ENCODE data around the gene TMEM184A.
A peak's percentile ranks its signal among the peaks of the same experiment; 100 is the strongest.

The TMEM184A gene

DNA sequence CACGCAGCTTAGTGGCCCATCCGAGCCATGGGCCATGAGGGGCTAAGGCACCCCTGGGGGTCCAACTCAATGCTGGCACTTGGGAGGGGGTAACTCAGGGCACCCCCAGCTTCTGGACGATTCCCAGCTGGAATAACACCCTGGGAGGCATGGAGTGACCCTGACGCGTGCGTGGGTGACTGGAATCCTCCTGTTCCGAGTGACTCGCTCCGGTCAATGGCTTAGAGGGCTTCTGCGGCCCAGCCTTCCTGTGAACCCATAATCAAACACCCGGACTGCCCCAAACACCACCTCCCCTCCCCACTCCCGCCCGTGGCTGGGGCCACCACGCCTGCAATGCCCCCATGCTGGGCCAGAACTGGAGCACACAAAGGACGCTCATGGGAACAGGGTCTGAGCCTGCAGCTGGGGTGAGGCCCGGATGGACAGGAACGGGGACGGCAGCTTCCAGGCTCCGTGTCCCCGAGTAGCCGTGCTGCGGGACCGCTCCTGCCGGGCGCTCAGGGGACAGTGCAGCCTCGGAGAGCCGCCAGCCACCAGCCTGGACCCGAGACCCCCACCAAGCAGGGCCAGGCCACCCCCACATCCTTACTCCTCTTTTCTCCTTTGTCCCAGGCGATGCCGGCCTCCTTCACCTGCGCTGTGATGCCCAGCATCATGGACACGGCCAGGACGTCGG is 60.3 kb downstream of the TMEM184A start:
- no peak for DNase-seq
- no peak overlapping the region for H3K4me3 Mint-ChIP-seq
- peak overlapping the region in 1 of 2 donors; percentile 41 for H3K27ac Mint-ChIP-seq
- no peaks in the 10 kb centered on the region for H3K27me3 Mint-ChIP-seq
- no peak for ATAC-seq (replicated peaks)
- H3K4me1 Mint-ChIP-seq (ENCODE audit: low read depth in 2 of 2) = peaks cover 4 to 5% of the 10 kb centered on the region in 2 donors
- H3K36me3 Mint-ChIP-seq (ENCODE audit: insufficient read depth) = peaks cover 36% of the 10 kb centered on the region
- H3K9me3 Mint-ChIP-seq = no peaks in the 10 kb centered on the region

DNA sequence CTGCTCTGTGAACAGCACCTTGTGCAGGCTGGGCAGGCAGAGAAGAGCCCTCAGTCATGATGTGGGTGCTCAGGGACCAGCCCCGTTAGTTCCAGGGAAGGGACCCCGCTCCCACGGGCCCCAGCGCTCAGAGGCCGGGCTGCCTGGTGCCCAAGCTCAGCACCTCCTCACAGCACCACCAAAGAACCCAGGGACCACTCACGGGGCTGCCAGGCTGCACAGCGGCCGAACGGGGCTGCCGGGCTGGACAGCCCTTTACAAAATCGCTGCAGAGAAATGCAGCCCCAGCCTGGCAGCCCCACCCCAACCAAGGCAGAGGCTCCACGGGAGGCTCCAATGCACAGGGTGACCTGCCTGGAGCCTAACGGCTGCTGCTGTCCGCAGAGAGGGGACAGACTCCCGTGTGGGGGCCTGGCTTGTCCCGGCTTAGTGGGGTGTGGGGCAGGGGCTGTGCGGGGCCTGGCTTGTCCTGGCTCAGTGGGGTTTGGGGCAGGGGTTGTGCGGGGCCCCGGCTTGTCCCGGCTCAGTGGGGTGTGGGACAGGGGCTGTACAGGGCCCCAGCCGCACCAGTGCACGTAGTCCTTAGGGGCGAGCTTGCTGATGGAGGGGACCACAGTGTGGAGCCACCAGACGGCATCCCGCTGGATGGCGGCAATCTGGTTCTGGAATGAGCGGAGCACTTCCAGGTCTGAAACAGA is 61.0 kb downstream of the TMEM184A start:
- Mint-ChIP-seq H3K4me1 (ENCODE audit: low read depth in 2 of 2) (no peaks in the 10 kb centered on the region), H3K9me3 (no peaks in the 10 kb centered on the region), H3K27me3 (no peaks in the 10 kb centered on the region), H3K36me3 (ENCODE audit: insufficient read depth) (peaks cover 30% of the 10 kb centered on the region), H3K27ac (no peak overlapping the region), H3K4me3 (no peak overlapping the region)
- DNase-seq = no peak
- ATAC-seq (replicated peaks) = no peak

DNA sequence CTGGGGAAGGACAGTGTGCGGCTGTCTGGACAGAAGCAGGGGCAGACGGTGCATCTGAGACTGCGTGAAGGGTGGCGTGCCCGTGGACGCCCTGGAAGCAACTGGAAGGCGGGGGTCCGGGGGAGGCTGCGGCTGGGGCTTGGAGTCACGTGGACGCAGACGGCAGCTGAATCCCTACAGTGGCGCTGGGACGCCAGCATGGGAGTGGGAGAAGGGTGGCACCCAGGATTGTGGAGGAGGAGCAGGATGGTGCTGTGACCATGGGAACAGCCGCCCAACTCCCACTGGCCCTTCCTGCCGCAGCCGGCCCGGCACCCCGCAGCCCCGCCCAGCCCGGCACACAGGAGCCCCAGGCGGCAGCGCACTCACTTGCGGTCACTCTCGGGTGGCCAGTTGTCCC is 61.6 kb downstream of the TMEM184A start:
- ATAC-seq (replicated peaks) = no peak

DNA sequence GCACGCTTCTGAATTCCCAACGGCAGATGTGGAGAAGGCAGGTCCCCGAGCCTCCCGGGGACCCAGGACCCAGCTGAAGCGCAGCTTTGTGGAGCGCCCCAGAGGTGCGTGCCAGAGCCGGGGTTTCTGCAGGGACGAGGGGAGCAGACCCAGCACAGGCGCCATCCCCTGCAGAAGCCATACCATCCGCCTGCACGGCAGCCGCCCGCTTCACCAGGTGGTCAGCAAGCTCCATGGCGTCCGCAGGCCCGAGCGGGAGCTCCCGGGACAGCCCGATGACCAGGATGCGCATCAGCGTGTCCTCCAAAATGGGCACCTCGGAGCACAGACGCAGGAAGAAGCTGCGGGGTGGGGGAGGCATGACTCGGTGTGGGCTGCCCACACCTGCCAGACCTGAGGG is 62.4 kb downstream of the TMEM184A start:
- Mint-ChIP-seq H3K27ac (no peak overlapping the region), H3K9me3 (no peaks in the 10 kb centered on the region), H3K4me3 (no peak overlapping the region), H3K27me3 (no peaks in the 10 kb centered on the region), H3K36me3 (ENCODE audit: insufficient read depth) (peaks cover 37% of the 10 kb centered on the region), H3K4me1 (ENCODE audit: low read depth in 2 of 2) (peaks cover 1 to 4% of the 10 kb centered on the region in 2 donors)
- ATAC-seq (replicated peaks) = no peak
- DNase-seq = no peak

More for the DNA sequence above, 61.6 kb downstream of the TMEM184A start:
- no peaks in the 10 kb centered on the region for H3K27me3 Mint-ChIP-seq
- no peaks in the 10 kb centered on the region for H3K9me3 Mint-ChIP-seq
- no peak overlapping the region for H3K27ac Mint-ChIP-seq
- no peaks in the 10 kb centered on the region for H3K4me1 Mint-ChIP-seq (ENCODE audit: low read depth in 2 of 2)
- no peak overlapping the region for H3K4me3 Mint-ChIP-seq
- DNase-seq = no peak
- peaks cover 35% of the 10 kb centered on the region for H3K36me3 Mint-ChIP-seq (ENCODE audit: insufficient read depth)

DNA sequence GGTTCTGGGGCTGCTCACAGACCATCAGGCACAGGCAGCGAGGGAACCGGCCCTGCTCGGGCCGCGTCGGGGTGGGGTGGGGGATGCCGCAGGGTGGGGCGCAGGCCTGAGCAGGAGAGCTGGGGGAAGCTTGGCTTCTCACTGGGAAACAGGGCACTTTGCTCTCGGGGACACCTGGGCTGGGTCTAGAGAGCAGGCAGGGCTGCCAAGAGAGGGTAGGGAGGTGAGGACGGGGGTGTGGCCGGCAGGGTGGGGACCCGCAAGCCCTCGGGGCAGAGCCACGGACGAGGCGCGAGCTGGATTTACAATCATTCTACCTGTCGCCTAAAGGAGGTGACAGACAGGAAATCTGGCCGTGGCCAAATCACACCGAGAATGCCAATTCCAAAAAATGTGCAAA is 62.9 kb downstream of the TMEM184A start:
- ATAC-seq (replicated peaks) (no peak), DNase-seq (no peak)
- Mint-ChIP-seq H3K4me1 (ENCODE audit: low read depth in 2 of 2) (peaks cover 5 to 6% of the 10 kb centered on the region in 2 donors), H3K36me3 (ENCODE audit: insufficient read depth) (peaks cover 35% of the 10 kb centered on the region), H3K4me3 (no peak overlapping the region), H3K27me3 (no peaks in the 10 kb centered on the region), H3K9me3 (no peaks in the 10 kb centered on the region), H3K27ac (no peak overlapping the region)

DNA sequence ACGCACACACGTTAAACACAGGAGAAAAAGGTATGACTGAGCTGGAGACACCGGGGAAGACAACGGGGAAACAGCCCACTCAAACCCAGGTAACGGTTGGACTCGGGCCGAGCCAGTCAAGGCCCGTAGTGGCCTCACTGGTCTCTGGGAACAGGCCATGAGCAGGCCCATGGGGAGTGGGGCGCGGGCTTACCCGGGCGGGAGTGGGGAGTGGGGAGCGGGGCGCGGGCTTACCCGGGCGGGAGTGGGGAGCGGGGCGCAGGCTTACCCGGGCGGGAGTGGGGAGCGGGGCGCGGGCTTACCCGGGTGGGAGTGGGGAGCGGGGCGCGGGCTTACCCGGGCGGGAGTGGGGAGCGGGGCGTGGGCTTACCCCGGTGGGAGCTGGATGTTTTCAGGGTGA is 63.4 kb downstream of the TMEM184A start:
- H3K27ac Mint-ChIP-seq = no peak overlapping the region
- no peak overlapping the region for H3K4me3 Mint-ChIP-seq
- no peaks in the 10 kb centered on the region for H3K27me3 Mint-ChIP-seq
- ATAC-seq (replicated peaks) (no peak), DNase-seq (no peak)
- H3K9me3 Mint-ChIP-seq = no peaks in the 10 kb centered on the region
- H3K4me1 Mint-ChIP-seq (ENCODE audit: low read depth in 2 of 2) = peaks cover 5 to 6% of the 10 kb centered on the region in 2 donors
- peaks cover 32% of the 10 kb centered on the region for H3K36me3 Mint-ChIP-seq (ENCODE audit: insufficient read depth)
